RWPE2 (cell line): ENCODE data around the gene AKT1S1.

ENCODE experiments used
- ATAC-seq: fragments of 200-7000 bp; cut with Tn5 transposase; 3 replicates; pipeline ENCODE4 v1.9.1; 2021; ENCODE audit warnings: low read depth
- DNase-seq: peaks from one replicate; pipeline ENCODE4 v3.0.0-alpha.2; 2020; ENCODE audit warnings: low spot score
- H3K27ac ChIP-seq: fragments of 450-650 bp; 2 replicates; pipeline ENCODE4 v1.5.1; 2017; ENCODE audit warnings: mild to moderate bottlenecking; ENCODE audit not compliant: poor library complexity, severe bottlenecking
- H3K27me3 ChIP-seq: fragments of 250-450 bp; sonication (Bioruptor Pico); 2 replicates; pipeline ENCODE4 v1.5.1; 2021; ENCODE audit warnings: mild to moderate bottlenecking, moderate library complexity; ENCODE audit not compliant: insufficient read depth, poor library complexity, severe bottlenecking
- H3K36me3 ChIP-seq: fragments of 250-450 bp; sonication (Bioruptor Pico); 2 replicates; pipeline ENCODE4 v1.5.1; 2020; ENCODE audit warnings: low read depth, mild to moderate bottlenecking, moderate library complexity
- H3K4me1 ChIP-seq: fragments of 250-450 bp; sonication (Bioruptor Pico); 2 replicates; pipeline ENCODE4 v1.5.1; 2021; ENCODE audit warnings: mild to moderate bottlenecking, moderate library complexity; ENCODE audit not compliant: insufficient read depth, poor library complexity, severe bottlenecking
- H3K4me3 ChIP-seq: fragments of 250-450 bp; sonication (Bioruptor Pico); 2 replicates; pipeline ENCODE4 v1.5.1; 2021; ENCODE audit warnings: mild to moderate bottlenecking, moderate library complexity; ENCODE audit not compliant: severe bottlenecking
- H3K9me3 ChIP-seq: fragments of 250-450 bp; sonication (Bioruptor Pico); 2 replicates; pipeline ENCODE4 v1.5.1; 2021; ENCODE audit warnings: mild to moderate bottlenecking, moderate library complexity; ENCODE audit not compliant: severe bottlenecking
- CTCF ChIP-seq: fragments of 450-650 bp; IDR thresholded peaks from one replicate; pipeline ENCODE4 v1.5.1; 2017; ENCODE audit warnings: mild to moderate bottlenecking, moderate library complexity; ENCODE audit not compliant: poor library complexity, severe bottlenecking

The AKT1S1 gene

GRCh38 chr19:49923055-49924003 lies 46.2 kb upstream of the AKT1S1 start:
- no peak overlapping the region for H3K27ac ChIP-seq
- DNase-seq: no peak
- no peak overlapping the region for H3K4me3 ChIP-seq
- H3K4me1 ChIP-seq: peaks cover 6% of the 10 kb centered on the region
- H3K9me3 ChIP-seq: no peaks in the 10 kb centered on the region
- H3K27me3 ChIP-seq: no peaks in the 10 kb centered on the region
- ATAC-seq: no peak
- no peak for TF ChIP-seq CTCF
- H3K36me3 ChIP-seq: peaks cover 69% of the 10 kb centered on the region

GRCh38 chr19:49921871-49922795 lies 45.0 kb upstream of the AKT1S1 start:
- Histone ChIP-seq H3K4me3 (no peak overlapping the region), H3K9me3 (no peaks in the 10 kb centered on the region), H3K4me1 (no peaks in the 10 kb centered on the region), H3K27ac (no peak overlapping the region), H3K36me3 (peaks cover 62% of the 10 kb centered on the region), H3K27me3 (no peaks in the 10 kb centered on the region)
- DNase-seq (no peak), ATAC-seq (peak; percentile 29; the same call in 1 of the 3 replicates)
- TF ChIP-seq CTCF: no peak

- H3K27me3 ChIP-seq: no peaks in the 10 kb centered on the region
- ATAC-seq (no peak), DNase-seq (no peak)
- no peaks in the 10 kb centered on the region for H3K9me3 ChIP-seq
- H3K4me3 ChIP-seq: no peak overlapping the region
- H3K36me3 ChIP-seq: peaks cover 59% of the 10 kb centered on the region
- H3K4me1 ChIP-seq: no peaks in the 10 kb centered on the region
- TF ChIP-seq CTCF: no peak
- H3K27ac ChIP-seq: no peak overlapping the region
These were observed 43.6 kb upstream of the AKT1S1 start for GRCh38 chr19:49920624-49921363.

- no peak for DNase-seq
- Histone ChIP-seq H3K27ac (no peak overlapping the region), H3K9me3 (no peaks in the 10 kb centered on the region), H3K4me1 (no peaks in the 10 kb centered on the region), H3K27me3 (no peaks in the 10 kb centered on the region), H3K36me3 (peaks cover 46% of the 10 kb centered on the region), H3K4me3 (no peak overlapping the region)
- TF ChIP-seq CTCF: no peak
- ATAC-seq: no peak
These were observed 40.9 kb upstream of the AKT1S1 start for GRCh38 chr19:49918089-49918488.
